ENCODE measurements around the gene SLC17A7.

DNA sequence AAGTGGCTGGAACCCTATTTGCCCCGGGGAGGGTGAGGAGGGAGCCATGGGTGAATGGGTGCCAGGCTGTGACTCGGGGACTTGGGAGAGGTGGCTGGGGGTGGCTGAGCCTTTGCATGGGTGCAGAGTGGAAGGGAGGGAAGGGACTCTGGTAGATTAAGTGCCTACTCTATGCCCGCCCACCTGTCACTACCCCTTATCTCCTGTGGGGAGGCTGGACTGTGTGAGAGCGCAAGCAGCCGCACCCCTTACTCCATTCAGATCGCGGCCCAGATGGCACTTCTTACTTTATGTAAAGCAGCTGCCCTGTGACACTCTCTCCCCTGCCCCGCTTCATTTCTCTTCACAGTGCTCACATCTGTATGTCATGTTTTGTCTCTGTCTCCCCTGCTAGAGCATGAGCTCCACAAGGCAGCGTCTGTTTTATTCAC is 50.4 kb downstream of the SLC17A7 start:
- TF ChIP-seq GATA3 (IDR thresholded peaks at IDR 0.05; ENCODE audit: low read depth, low read length) = no peak
- TF ChIP-seq GATA2 (IDR thresholded peaks at IDR 0.05; ENCODE audit: low read depth, low read length) = no peak
